Ascending aorta (tissue), 2 donors: ENCODE data around the gene NUDT1. TPM values are rescaled to one million over a fixed set of nuclear protein-coding genes. Genes with fewer than 3 reads are reported as not detected.

Source experiments
- DNase-seq, 2 donors: peaks; one replicate each; pipeline ENCODE4 v3.0.0-alpha.2; 2019; ENCODE audit warnings: low spot score in 2 of 2
- H3K27ac ChIP-seq, 2 donors: fragments of 200-600 bp; sonication (generic); one replicate each; pipeline ENCODE4 v1.5.1; 2016 to 2017; ENCODE audit warnings: mild to moderate bottlenecking in 1 of 2
- H3K27me3 ChIP-seq: fragments of 200-600 bp; sonication (generic); one replicate; pipeline ENCODE4 v1.5.1; 2017
- H3K36me3 ChIP-seq, 2 donors: fragments of 200-600 bp; sonication (generic); one replicate each; pipeline ENCODE4 v1.5.1; 2016
- H3K4me1 ChIP-seq, 2 donors: fragments of 200-600 bp; sonication (generic); one replicate each; pipeline ENCODE4 v1.5.1; 2016 to 2017; ENCODE audit warnings: mild to moderate bottlenecking in 1 of 2
- H3K4me3 ChIP-seq, 2 donors: fragments of 200-600 bp; sonication (generic); one replicate each; pipeline ENCODE4 v1.5.1; 2016 to 2017; ENCODE audit warnings: mild to moderate bottlenecking in 1 of 2
- H3K9me3 ChIP-seq, 2 donors: fragments of 200-600 bp; sonication (generic); one replicate each; pipeline ENCODE4 v1.5.1; 2016
- intact Hi-C: fragments of 100-400 bp; cut with DNase I; formaldehyde crosslinking; loops from one replicate; pipeline ENCODE4 v1.15.1; 2023
- total RNA-seq: library from RNA; depleted of rRNA; stranded (reverse); fragments of >200 nt; gene quantifications from one replicate; pipeline ENCODE4 v1.1.0, GENCODE V29; 2016
- TF ChIP-seq, protein P1 (sequence below), 3 experiments: fragments of 200-600 bp in 2 of 3; fragments of 450-650 bp in 1 of 3; sonication (generic) in 2 of 3; IDR thresholded peaks; one replicate each; pipeline ENCODE4 v1.5.1; 2016 to 2019; ENCODE audit warnings: antibody characterized with exemption in 3 of 3, mild to moderate bottlenecking in 1 of 3, moderate library complexity in 1 of 3

Gene NUDT1
- total RNA-seq, 1 donor from 2014 or later = 9.0 TPM

DNA sequence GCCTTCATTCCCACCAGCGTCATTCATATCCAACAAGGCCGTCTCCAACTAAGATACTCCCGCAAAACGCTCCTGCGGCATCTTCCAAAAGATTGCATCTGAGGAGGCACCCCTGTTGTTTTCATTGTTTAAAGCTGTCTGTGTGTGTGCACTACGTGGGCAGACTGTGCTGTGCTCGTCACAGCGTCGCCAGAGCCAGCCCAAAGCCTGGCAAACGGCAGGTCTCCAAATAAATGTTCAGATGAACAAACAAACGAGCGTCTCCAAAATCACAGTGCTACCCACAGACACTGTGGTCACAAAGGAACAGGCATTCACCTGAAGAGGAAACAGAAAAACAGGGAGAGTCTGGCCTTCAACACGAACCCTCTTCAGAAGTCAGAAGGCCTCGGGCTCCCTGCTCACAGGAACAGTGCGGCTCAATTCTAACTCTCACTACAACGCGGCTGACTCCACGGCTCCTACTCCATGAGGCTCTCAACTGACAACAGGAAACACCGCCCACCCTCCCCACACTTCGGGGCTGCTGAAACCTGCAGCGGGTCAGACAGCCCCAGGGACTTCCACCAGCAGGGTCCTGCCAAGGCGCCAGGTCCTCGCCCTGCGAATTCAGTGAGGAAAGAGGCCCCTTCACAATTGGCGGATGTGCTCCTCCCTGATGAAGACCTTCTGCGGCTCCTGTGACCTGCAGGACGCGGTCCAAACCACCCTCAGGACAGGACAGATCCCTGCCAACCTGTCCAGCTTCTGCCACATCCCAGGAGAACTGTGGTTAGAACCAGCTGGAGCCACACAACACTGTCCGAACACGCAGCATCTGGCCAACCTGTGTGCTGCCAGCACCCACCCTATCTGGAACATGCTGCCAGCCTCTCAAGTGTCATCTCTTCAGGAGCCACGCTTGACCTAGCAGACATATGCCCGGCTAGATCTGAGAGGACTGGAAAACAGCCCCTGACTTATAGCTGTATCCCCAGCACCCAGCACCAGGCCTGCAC, 45.3 kb upstream of the NUDT1 start:
- Histone ChIP-seq H3K9me3 (no peaks in the 10 kb centered on the region), H3K27ac (no peak overlapping the region), H3K4me3 (no peak overlapping the region), H3K27me3 (no peaks in the 10 kb centered on the region), H3K4me1 (no peaks in the 10 kb centered on the region), H3K36me3 (peaks cover 8 to 29% of the 10 kb centered on the region in 2 donors)
- TF ChIP-seq, protein P1, sequence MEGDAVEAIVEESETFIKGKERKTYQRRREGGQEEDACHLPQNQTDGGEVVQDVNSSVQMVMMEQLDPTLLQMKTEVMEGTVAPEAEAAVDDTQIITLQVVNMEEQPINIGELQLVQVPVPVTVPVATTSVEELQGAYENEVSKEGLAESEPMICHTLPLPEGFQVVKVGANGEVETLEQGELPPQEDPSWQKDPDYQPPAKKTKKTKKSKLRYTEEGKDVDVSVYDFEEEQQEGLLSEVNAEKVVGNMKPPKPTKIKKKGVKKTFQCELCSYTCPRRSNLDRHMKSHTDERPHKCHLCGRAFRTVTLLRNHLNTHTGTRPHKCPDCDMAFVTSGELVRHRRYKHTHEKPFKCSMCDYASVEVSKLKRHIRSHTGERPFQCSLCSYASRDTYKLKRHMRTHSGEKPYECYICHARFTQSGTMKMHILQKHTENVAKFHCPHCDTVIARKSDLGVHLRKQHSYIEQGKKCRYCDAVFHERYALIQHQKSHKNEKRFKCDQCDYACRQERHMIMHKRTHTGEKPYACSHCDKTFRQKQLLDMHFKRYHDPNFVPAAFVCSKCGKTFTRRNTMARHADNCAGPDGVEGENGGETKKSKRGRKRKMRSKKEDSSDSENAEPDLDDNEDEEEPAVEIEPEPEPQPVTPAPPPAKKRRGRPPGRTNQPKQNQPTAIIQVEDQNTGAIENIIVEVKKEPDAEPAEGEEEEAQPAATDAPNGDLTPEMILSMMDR (IDR thresholded peaks at IDR 0.05) = no peak
- DNase-seq = peak in 1 of 2 donors; percentile 58
- intact Hi-C loops = no loop called here

DNA sequence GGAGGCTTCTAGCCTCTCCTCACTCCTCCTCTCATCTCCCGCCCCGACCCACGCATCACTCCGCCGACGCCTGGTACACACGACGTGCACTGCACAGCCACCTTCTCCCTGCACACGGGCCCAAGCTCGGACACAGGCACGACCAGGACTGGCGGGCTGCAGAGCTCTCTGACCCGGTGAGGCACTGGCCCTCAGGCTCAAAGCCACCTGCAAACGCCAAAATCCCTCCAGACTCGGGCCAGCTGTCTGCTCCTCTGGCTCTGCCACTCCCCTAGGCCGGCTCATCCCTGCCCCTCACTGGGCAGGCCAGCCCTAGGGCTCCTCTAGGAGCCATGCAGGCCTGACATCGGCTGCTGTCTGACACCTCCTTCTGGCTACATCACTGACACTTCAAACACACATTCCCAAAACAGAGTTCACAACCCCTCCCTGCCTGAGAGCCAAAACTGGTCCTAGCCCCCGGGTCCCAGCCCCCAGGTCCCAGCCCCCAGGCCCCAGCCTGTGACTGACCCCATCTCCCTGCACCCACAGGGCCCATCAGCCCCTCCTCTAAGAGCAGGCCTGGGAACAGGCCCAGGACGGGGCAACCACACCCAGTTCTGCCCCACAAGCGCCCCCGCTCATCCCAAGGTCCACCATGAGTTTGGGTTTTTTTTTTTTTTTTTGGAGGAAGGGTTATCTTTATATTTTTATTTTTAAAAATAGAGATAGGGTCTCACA, 44.4 kb upstream of the NUDT1 start:
- Histone ChIP-seq H3K4me1 (no peaks in the 10 kb centered on the region), H3K36me3 (peaks cover 8 to 29% of the 10 kb centered on the region in 2 donors)
- TF ChIP-seq, protein P1 (IDR thresholded peaks at IDR 0.05) = no peak

DNA sequence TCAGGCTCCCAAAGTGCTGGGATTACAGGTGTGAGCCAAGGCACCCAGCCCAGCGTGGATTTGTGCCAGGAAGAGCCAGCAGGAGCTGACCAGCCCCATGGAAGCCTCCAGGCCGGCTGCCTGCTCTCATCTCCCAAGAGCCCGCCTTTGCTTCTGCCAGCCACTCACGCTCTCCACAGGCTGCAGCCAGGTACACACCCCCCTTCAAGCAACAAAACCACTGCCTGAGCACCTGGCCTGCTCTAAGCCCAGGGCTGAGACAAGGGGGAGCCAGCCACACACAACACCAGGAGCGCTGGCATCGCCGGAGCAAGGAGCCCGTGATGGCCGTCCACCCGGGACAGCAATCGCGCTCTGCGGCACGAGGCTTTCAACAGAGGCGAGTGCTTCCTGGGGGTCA, 43.8 kb upstream of the NUDT1 start:
- no peak for DNase-seq
- H3K4me1 ChIP-seq = no peaks in the 10 kb centered on the region
- H3K9me3 ChIP-seq = no peaks in the 10 kb centered on the region
- H3K36me3 ChIP-seq = peaks cover 8 to 29% of the 10 kb centered on the region in 2 donors
- H3K27me3 ChIP-seq = no peaks in the 10 kb centered on the region
- TF ChIP-seq, protein P1 (IDR thresholded peaks at IDR 0.05) = no peak
- intact Hi-C loops = no loop called here
- H3K27ac ChIP-seq = no peak overlapping the region
- no peak overlapping the region for H3K4me3 ChIP-seq

More for the DNA sequence above, 44.4 kb upstream of the NUDT1 start:
- intact Hi-C loops = no loop called here
- Histone ChIP-seq H3K9me3 (no peaks in the 10 kb centered on the region), H3K4me3 (no peak overlapping the region), H3K27me3 (no peaks in the 10 kb centered on the region), H3K27ac (no peak overlapping the region)
- DNase-seq = no peak

DNA sequence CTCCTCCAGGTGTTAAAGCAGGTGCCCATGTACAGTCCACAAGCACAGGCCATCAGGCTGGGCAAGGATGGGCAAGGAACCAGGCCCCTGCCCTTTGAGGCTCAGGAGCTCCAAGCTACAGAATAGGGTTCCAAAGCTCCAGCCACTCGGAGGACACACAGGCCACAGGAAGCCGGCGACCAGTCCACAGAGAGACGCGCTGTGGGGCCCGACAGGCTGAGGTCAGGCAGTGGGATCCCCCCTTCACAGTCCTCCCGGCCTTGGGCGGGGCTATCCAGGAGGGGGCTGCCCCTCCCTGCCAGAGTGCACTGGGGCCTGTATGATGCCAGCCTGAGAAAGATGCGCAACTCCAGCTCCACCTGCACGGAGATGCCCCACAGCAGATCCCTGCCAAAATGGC, 43.3 kb upstream of the NUDT1 start:
- Histone ChIP-seq H3K27ac (no peak overlapping the region), H3K4me3 (no peak overlapping the region), H3K27me3 (no peaks in the 10 kb centered on the region), H3K36me3 (peaks cover 8 to 29% of the 10 kb centered on the region in 2 donors), H3K4me1 (no peaks in the 10 kb centered on the region), H3K9me3 (no peaks in the 10 kb centered on the region)
- intact Hi-C loops = no loop called here
- TF ChIP-seq, protein P1 (IDR thresholded peaks at IDR 0.05) = no peak
- DNase-seq = no peak

DNA sequence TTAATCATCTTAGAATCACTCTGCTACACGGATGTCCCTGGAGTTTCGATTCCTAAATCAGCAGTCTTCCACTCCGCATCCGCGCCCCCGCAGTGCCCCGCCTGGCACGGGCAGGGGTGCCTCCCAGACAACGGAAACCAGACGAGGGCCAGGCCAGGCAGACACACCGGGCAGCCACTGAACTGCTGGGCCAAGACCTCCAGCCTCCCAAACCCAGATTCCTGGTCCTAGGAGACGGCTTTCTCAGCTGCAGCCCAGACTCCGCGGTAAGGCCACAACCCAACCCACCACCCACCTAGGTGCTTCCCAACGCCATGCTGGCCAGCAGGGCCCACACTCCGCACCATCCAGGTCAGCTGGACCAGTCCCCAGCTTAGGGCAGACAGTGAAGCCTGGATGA, 42.5 kb upstream of the NUDT1 start:
- H3K36me3 ChIP-seq = peaks cover 8 to 29% of the 10 kb centered on the region in 2 donors
- H3K4me3 ChIP-seq = no peak overlapping the region
- no peaks in the 10 kb centered on the region for H3K4me1 ChIP-seq
- H3K27me3 ChIP-seq = no peaks in the 10 kb centered on the region
- no peak overlapping the region for H3K27ac ChIP-seq
- no peak for DNase-seq
- intact Hi-C loops = no loop called here
- TF ChIP-seq, protein P1 (IDR thresholded peaks at IDR 0.05) = no peak
- no peaks in the 10 kb centered on the region for H3K9me3 ChIP-seq
